ENCODE measurements around the gene TMEM260.

The TMEM260 gene

DNA sequence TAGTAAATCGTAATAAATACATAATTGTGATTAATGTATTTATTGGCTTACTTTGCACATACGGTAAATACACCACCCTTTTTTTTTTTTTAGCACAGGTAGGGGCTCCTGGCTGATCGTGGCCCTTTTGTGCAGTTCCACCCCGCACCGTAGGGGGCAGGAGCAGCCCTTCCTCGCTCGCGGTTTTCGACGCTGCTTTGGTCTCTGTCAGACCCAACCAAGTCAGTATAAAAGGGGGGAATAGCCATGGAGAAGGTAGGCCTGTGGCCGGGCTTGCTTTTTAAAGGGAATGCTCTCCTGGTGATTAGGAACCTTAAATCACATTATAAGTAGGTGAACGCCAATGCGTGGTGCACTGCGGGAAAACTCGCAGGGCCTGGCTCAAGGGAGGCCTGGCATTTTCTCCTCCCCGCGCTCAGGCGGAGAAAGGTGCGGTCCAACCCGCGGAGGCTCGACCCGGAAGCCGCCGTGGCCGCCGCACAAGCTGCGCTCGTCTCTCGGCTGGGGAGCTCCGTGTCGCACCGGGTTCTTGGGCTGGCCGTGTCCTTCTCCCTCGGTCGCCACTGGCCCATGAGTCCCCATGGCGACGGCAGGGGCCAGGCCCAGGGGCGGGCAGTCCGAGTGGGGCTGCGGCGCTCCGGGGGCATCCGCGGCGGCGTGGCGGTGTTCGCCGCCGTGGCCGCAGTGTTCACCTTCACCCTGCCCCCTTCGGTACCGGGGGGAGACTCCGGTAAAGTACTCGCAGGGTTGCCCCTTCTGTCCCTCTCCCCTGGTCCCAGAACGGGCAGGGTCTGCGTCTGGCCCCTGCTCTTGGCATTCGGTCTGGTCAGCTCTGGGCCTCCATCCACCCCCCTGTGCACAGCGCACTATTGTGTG is at the start of gene TMEM260:
Gene TMEM260 (plus strand): TSS at position 454 of the 876 bp plus-strand sequence. CDS start 117 bp downstream, at position 571.
- peak; percentile 89 for DNase-seq

- no peak for DNase-seq
Observed at GRCh38 chr14:56532546-56532945, 47.1 kb upstream of the TMEM260 start.

DNA sequence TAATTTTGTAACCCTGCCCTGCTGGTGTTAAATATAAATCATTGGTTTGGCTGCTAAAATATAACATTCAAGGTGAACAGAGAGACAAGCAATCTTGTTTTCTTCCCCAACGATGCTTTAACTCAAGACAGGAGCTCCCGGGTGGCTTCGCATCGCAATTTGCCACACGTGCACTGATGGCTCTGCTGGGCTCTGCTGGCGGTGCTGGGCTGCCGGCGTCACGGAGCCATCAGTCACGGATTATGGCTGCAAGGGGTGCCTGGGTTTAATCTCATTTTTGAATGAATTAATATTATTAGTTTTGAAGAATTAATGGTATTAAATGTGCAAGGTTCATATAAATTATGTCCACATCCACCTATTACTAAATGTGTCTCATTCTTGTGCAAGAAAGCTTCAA is 44.9 kb upstream of the TMEM260 start:
- no peak for DNase-seq

DNA sequence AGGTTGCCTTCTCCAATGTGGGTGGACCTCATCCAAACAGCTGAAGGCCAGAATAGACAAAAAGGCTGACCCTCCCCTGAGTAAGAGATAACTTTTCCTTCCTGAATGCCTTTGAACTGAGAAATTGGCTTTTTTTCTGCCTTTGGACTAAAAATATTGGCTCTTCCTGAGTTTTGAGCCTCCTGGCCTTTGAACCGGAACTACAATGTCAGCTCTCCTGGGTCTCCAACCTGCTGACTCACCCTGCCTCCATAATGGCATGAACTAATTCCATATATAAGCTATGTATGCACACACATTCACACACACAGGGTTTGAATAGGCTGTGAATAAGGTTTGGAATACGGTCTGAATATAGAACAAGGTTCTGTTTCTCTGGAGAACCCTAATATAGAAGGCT is 39.7 kb upstream of the TMEM260 start:
- DNase-seq: no peak

DNA sequence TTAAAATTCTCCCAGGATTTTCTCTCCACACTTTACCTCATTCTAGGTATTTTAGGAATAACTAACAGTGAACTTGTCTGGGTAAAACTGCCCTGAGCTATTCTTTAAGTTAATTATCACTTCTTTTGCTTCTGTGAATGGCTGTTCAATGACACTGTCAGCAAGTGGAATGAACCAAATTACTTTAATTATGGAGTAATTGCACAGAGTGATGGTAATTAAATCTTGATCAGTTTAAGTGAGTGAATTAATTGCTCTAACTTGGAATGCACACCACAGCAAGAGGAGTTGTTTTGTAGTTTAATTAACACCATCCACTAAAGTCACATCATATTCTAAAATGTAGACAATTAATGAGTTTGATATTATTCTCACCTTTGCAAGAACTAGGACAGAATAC is 36.2 kb upstream of the TMEM260 start:
- no peak for DNase-seq

DNA sequence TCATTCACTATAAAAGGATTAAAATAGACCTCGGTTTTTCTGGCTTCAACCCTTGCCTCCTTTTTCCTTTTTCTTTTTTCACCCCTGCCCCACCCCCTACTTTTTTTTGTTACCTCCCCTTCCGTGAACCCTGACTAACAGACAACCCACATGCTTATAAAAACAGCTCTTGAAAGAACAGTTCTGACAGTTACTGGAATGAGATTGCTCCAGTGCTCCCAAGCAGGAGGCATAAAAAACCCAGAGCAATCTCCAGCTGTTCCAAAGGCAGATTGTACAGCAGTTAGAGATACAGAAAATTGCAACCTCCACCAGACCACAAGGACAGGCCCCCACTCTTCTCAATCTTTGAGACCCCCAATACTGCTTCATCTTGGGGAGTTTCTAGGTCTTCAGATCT is 29.9 kb upstream of the TMEM260 start:
- DNase-seq: no peak

GRCh38 chr14:56552615-56553014 is 27.0 kb upstream of the TMEM260 start:
- no peak for DNase-seq

- no peak for DNase-seq
Observed at GRCh38 chr14:56554301-56554700, 25.3 kb upstream of the TMEM260 start.

- DNase-seq: no peak
Observed at GRCh38 chr14:56555921-56556570, 23.6 kb upstream of the TMEM260 start.

DNA sequence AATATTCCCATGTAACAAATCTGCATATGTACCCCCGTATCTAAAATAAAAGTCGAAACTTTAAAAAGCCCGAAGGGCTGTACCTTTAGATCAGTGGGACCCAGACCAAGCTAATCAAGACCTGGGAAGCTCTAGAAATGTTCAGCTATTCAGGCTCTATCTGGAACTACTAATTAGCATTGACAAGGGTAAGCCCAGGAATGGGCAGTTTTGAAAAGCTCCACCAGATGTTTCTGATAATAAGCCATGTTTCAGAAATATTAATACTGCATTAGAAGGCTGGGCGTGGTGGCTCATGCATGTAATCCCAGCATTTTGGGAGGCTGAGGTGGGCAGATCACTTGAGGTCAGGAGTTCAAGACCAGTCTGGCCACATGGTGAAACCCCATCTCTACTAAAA is 20.4 kb upstream of the TMEM260 start:
- no peak for DNase-seq

GRCh38 chr14:56561606-56562005 is 18.0 kb upstream of the TMEM260 start:
- DNase-seq: no peak

GRCh38 chr14:56562883-56563282 is 16.7 kb upstream of the TMEM260 start:
- DNase-seq: no peak

- no peak for DNase-seq
Observed at GRCh38 chr14:56569174-56569573, 10.4 kb upstream of the TMEM260 start.

DNA sequence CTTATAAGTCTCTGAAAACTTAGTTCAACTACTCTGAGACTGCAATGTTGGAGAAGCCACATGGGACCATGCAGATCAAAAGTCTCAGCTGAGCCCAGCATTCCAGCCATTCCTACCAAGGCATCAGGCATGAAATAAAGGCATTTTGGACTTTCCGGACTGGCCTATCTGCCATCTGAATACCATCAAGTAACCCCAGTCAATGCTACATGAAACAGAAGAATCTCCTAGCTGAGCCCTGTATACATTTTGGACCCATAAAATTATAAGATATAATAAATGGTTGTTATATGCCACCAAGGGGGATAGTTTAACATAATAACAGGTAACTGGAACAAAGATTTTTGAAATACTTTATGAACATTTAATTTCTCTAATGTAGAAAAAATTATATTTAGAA is 9.3 kb upstream of the TMEM260 start:
- DNase-seq: no peak

DNA sequence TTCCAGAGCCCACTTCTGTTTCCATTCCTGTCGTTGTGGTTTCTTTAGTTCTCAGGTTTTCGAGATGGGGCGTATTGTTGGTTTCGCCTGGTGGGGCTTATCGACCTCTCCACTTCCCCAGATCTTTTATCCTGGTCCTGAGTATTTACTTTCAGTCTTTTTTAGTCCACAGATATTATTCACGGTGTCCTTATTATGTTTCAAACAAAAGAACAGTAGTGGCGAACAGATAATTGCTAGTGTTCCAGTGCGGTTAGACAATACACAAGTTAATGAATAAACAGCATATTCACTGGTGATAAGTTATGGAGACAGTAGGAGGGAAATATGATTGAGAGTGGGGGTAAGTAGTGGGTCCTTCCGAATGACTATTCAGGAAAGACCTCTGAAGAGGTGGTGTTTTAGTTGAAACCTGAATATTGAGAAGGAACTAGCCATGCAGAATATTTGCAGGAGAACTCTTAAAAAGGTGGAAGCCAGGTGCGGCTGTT is 668 bp downstream of the TMEM260 start:
- DNase-seq: no peak

DNA sequence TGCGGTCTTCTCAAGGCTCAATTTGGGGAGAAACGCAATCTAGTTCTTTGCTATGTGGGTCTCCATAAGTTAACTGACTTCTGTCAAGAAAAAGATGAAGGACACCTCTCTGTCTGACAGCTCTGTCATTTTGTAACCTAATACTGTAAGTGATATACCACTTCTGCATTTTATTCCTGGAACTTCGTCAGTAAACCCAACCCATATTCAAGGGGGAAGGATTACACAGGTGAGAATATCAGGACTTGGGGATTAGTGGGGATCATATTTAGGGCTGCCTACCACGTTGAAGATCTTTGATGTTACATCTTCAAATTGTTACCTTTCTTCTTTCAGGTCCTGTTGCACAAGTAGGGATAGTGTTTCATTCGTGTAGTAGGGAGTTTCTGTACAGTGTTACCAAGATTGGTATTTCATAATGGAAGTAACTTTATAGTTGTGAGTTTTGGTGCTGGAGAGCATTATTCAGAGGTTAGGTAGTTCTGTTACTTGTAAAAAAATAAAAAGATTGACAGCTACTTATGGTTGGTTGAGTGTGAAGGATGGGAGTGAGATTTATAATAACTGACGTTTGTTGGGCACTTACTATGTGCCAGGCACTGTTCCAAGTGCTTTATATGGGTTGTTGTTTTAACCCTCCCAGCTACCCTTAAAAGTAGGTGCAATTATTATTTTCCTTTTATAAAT is 1.6 kb downstream of the TMEM260 start:
- no peak for DNase-seq

GRCh38 chr14:56585461-56586084 is 6.0 kb downstream of the TMEM260 start:
- no peak for DNase-seq

- DNase-seq: no peak
Observed at GRCh38 chr14:56587701-56588100, 8.1 kb downstream of the TMEM260 start.

DNA sequence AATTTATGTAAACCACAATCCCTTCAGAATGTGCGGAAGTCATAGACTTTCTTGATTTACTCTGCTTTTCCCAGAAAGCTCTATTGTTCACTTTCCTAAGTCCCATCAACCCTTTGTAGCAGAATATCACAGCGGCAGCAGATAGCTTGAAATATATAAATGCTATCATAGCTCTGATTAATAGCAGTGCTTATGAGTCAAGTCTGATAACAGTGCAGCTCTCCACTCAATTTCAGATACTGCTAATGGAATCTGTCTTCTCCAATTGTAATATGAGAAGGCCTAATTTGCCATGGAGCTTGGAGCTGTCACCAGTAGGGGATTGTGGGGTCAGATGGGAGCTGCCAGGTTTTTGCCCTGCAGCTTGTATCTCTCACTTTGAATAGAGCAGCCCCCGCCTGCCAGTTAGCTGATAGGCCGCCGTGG is 10.9 kb downstream of the TMEM260 start:
- DNase-seq: no peak

GRCh38 chr14:56592746-56593544 is 13.3 kb downstream of the TMEM260 start:
- no peak for DNase-seq

- no peak for DNase-seq
Observed at GRCh38 chr14:56594428-56594827, 14.8 kb downstream of the TMEM260 start.

DNA sequence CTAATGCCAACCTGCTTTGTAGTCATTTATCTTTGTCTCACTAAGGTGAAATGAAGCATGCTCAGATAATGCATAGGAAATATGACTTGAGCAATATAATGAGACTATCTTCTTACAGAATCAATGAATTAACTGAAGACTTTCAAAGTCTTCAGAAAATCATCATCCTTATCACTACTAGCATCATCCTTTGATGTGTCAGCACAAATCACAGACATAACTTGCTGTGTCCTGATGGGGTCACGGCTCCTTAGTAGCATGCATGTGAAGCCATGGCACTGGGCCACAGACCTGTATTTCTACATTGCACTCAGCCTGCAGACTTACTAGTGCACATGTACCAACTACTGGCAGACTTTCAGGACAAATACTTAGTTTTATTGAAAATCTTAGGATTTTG is 18.9 kb downstream of the TMEM260 start:
- no peak for DNase-seq

Measured in activated T-cell treated with anti-CD3 and anti-CD28 coated beads for 4 hours (primary cell).